Neural cell (in vitro differentiated cells): ENCODE measurements around the gene GALNT5. TPM values are rescaled to one million over a fixed set of nuclear protein-coding genes. Genes with fewer than 3 reads are reported as not detected.
"Not testable (repeated sequence)": the region's sequence is repeated elsewhere in the genome, so short reads cannot be mapped to it uniquely, and the experiment has no call there.

Experiments used
- H2AFZ ChIP-seq: fragments of 200-600, 300-800 bp; sonication (generic), shearing (Covaris generic); 2 replicates; pipeline ENCODE4 v1.6.0; 2014; ENCODE audit warnings: low read depth, mild to moderate bottlenecking, antibody characterized with exemption, low read length, moderate library complexity
- H3F3A ChIP-seq: fragments of 200-600 bp; shearing (Covaris generic); 2 replicates; pipeline ENCODE4 v1.6.1; 2016; ENCODE audit warnings: mild to moderate bottlenecking, moderate library complexity, mixed read lengths, antibody characterized with exemption, low read length; ENCODE audit not compliant: insufficient read depth, poor library complexity, severe bottlenecking
- H3K27ac ChIP-seq: fragments of 200-600, 300-800 bp; sonication (generic), shearing (Covaris generic); 2 replicates; pipeline ENCODE4 v1.5.1; 2014; ENCODE audit warnings: mild to moderate bottlenecking, low read length, moderate library complexity
- H3K27me3 ChIP-seq: fragments of 300-800, 200-600 bp; sonication (generic), shearing (Covaris generic); 2 replicates; pipeline ENCODE4 v1.6.0; 2014; ENCODE audit warnings: mild to moderate bottlenecking, low read depth, low read length, moderate library complexity; ENCODE audit not compliant: insufficient read depth
- H3K36me3 ChIP-seq: fragments of 300-800, 200-600 bp; sonication (generic), shearing (Covaris generic); 2 replicates; pipeline ENCODE4 v1.5.1; 2014; ENCODE audit warnings: mild to moderate bottlenecking, antibody characterized with exemption, low read length, moderate library complexity; ENCODE audit not compliant: insufficient read depth
- H3K4me2 ChIP-seq: fragments of 300-800, 200-600 bp; sonication (generic), shearing (Covaris generic); 2 replicates; pipeline ENCODE4 v1.6.0; 2014; ENCODE audit warnings: mild to moderate bottlenecking, low read length
- H3K4me3 ChIP-seq: fragments of 300-800, 200-600 bp; sonication (generic), shearing (Covaris generic); 2 replicates; pipeline ENCODE4 v1.5.1; 2014; ENCODE audit warnings: mild to moderate bottlenecking, low read length, moderate library complexity
- H3K79me2 ChIP-seq: fragments of 200-600 bp; shearing (Covaris generic); replicated peaks from 2 replicates; pipeline ENCODE4 v1.6.0; 2014; ENCODE audit warnings: mild to moderate bottlenecking, low read length, moderate library complexity; ENCODE audit not compliant: insufficient read depth
- H3K9ac ChIP-seq: fragments of 300-800, 200-600 bp; sonication (generic), shearing (Covaris generic); 2 replicates; pipeline ENCODE4 v1.6.1; 2016; ENCODE audit warnings: mild to moderate bottlenecking, low read length, mixed read lengths
- H3K9me2 ChIP-seq: fragments of 200-600 bp; shearing (Covaris generic); 2 replicates; pipeline ENCODE4 v1.6.1; 2016; ENCODE audit warnings: mild to moderate bottlenecking, low read length, mixed read lengths; ENCODE audit not compliant: insufficient read depth
- H3K9me3 ChIP-seq: fragments of 200-600, 300-800 bp; sonication (generic), shearing (Covaris generic); 2 replicates; pipeline ENCODE4 v1.6.1; 2016; ENCODE audit warnings: mild to moderate bottlenecking, mixed run types, low read length, moderate library complexity, mixed read lengths
- H4K20me1 ChIP-seq: fragments of 200-600 bp; shearing (Covaris generic); 2 replicates; pipeline ENCODE4 v1.6.1; 2016; ENCODE audit warnings: mild to moderate bottlenecking, mixed run types; ENCODE audit not compliant: insufficient read depth
- EP300 ChIP-seq: fragments of 450-650 bp; conservative IDR thresholded peaks from 2 replicates; pipeline ENCODE4 v1.6.1; 2014; ENCODE audit warnings: antibody characterized with exemption, mild to moderate bottlenecking, moderate library complexity; ENCODE audit not compliant: poor library complexity, severe bottlenecking
- EZH2 ChIP-seq: fragments of 200-600, 300-800 bp; shearing (Covaris generic), sonication (generic); IDR thresholded peaks from 2 replicates; pipeline ENCODE4 v1.6.1; 2014; ENCODE audit warnings: antibody characterized with exemption, low read length, borderline replicate concordance, mild to moderate bottlenecking; ENCODE audit not compliant: insufficient read depth, poor library complexity, severe bottlenecking
- MXI1 ChIP-seq: fragments of 450-650 bp; conservative IDR thresholded peaks from 2 replicates; pipeline ENCODE4 v1.6.1; 2014; ENCODE audit warnings: antibody characterized with exemption, mild to moderate bottlenecking; ENCODE audit not compliant: poor library complexity, severe bottlenecking
- POLR2AphosphoS5 ChIP-seq: IDR thresholded peaks from 2 replicates; pipeline ENCODE4 v1.6.1; 2012
- RAD21 ChIP-seq: fragments of 450-650 bp; conservative IDR thresholded peaks from 2 replicates; pipeline ENCODE4 v1.6.1; 2014; ENCODE audit warnings: antibody characterized with exemption, mild to moderate bottlenecking, moderate library complexity
- SMC3 ChIP-seq: fragments of 450-650 bp; conservative IDR thresholded peaks from 2 replicates; pipeline ENCODE4 v1.6.1; 2014; ENCODE audit warnings: antibody characterized with exemption, mild to moderate bottlenecking, moderate library complexity; ENCODE audit not compliant: poor library complexity
- TAF1 ChIP-seq: IDR thresholded peaks from 2 replicates; pipeline ENCODE4 v1.6.1; 2012; ENCODE audit warnings: low read depth
- polyA plus RNA-seq: library from polyadenylated mRNA; depleted of rRNA; stranded (reverse); fragments of >200 nt; gene quantifications from 2 replicates; pipeline ENCODE4 v1.2.3, GENCODE V29; 2014
- TF ChIP-seq, protein P1 (sequence below): IDR thresholded peaks from 2 replicates; pipeline ENCODE4 v1.6.1; 2012; ENCODE audit warnings: borderline replicate concordance
- TF ChIP-seq, protein P2 (sequence below): fragments of 450-650 bp; IDR thresholded peaks from 2 replicates; pipeline ENCODE4 v1.5.1; 2014; ENCODE audit warnings: antibody characterized with exemption, mild to moderate bottlenecking, moderate library complexity; ENCODE audit not compliant: poor library complexity, severe bottlenecking

The GALNT5 gene
- polyA plus RNA-seq, 1 donor from 2014 or later: not detected

DNA sequence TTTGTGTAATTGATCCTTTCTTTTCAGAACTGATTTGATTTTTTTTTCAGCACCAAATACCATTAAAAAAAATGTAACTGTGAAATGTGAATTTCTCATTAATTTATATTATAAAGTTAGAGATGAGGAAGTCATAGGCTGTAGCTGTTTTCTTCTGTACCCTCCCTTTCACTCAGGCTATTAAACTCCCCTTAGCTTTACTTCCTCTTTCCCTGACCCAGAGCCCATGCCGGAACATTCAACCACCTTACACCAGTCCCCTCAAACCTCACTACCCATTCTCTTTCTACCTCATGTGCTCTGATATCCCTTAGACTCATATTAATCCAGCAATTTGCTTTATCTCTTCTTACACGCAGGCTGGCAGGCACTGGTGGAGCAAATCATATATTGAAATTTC, 12.4 kb downstream of the GALNT5 start:
- no peaks in the 10 kb centered on the region for H3K36me3 ChIP-seq
- no peak overlapping the region for H3K9ac ChIP-seq
- no peaks in the 10 kb centered on the region for H3K9me3 ChIP-seq
- no peak overlapping the region for H2AFZ ChIP-seq
- no peaks in the 10 kb centered on the region for H3F3A ChIP-seq
- no peaks in the 10 kb centered on the region for H3K9me2 ChIP-seq
- no peaks in the 10 kb centered on the region for H3K79me2 ChIP-seq
- H4K20me1 ChIP-seq: no peaks in the 10 kb centered on the region
- H3K4me2 ChIP-seq: no peak overlapping the region
- H3K4me3 ChIP-seq: no peak overlapping the region
- H3K27me3 ChIP-seq: no peaks in the 10 kb centered on the region
- TF ChIP-seq, protein P1, sequence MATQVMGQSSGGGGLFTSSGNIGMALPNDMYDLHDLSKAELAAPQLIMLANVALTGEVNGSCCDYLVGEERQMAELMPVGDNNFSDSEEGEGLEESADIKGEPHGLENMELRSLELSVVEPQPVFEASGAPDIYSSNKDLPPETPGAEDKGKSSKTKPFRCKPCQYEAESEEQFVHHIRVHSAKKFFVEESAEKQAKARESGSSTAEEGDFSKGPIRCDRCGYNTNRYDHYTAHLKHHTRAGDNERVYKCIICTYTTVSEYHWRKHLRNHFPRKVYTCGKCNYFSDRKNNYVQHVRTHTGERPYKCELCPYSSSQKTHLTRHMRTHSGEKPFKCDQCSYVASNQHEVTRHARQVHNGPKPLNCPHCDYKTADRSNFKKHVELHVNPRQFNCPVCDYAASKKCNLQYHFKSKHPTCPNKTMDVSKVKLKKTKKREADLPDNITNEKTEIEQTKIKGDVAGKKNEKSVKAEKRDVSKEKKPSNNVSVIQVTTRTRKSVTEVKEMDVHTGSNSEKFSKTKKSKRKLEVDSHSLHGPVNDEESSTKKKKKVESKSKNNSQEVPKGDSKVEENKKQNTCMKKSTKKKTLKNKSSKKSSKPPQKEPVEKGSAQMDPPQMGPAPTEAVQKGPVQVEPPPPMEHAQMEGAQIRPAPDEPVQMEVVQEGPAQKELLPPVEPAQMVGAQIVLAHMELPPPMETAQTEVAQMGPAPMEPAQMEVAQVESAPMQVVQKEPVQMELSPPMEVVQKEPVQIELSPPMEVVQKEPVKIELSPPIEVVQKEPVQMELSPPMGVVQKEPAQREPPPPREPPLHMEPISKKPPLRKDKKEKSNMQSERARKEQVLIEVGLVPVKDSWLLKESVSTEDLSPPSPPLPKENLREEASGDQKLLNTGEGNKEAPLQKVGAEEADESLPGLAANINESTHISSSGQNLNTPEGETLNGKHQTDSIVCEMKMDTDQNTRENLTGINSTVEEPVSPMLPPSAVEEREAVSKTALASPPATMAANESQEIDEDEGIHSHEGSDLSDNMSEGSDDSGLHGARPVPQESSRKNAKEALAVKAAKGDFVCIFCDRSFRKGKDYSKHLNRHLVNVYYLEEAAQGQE: no peak
- no peak for TF ChIP-seq MXI1
- TF ChIP-seq RAD21: no peak
- TF ChIP-seq EP300: no peak
- no peak for TF ChIP-seq SMC3
- no peak for TF ChIP-seq TAF1
- TF ChIP-seq EZH2: no peak
- no peak for TF ChIP-seq POLR2AphosphoS5
- TF ChIP-seq, protein P2, sequence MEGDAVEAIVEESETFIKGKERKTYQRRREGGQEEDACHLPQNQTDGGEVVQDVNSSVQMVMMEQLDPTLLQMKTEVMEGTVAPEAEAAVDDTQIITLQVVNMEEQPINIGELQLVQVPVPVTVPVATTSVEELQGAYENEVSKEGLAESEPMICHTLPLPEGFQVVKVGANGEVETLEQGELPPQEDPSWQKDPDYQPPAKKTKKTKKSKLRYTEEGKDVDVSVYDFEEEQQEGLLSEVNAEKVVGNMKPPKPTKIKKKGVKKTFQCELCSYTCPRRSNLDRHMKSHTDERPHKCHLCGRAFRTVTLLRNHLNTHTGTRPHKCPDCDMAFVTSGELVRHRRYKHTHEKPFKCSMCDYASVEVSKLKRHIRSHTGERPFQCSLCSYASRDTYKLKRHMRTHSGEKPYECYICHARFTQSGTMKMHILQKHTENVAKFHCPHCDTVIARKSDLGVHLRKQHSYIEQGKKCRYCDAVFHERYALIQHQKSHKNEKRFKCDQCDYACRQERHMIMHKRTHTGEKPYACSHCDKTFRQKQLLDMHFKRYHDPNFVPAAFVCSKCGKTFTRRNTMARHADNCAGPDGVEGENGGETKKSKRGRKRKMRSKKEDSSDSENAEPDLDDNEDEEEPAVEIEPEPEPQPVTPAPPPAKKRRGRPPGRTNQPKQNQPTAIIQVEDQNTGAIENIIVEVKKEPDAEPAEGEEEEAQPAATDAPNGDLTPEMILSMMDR: no peak
- no peak overlapping the region for H3K27ac ChIP-seq

DNA sequence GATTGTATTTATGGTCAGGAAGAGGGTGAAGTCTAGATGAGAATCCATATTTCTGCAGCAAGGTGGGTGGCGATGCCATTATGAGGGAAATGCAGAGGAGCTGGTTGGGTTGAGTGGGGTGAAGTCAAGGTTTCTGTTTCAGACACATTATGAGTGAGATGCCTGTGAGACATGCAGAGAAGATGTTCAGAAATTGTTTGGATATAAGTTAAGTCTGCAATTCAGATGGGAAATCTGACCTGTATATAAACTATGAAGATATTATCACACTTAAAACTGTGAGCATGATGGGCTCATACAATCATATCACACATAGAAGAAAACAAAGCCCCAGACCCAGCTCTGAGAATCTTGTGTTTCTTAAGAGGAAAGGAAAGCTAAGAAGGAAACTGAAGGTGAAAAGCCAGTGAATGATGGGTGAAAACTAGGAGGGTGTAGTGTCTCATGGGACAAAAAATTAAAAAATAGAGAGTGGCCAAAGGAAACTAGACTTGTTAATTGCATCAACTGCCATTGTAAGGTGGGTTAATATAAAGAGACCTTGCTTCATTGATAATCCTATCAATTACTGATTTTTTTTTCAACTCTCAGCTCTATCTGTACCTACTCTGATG, 14.2 kb downstream of the GALNT5 start:
- H2AFZ ChIP-seq: no peak overlapping the region
- H3K27ac ChIP-seq: no peak overlapping the region
- H3K9me3 ChIP-seq: no peaks in the 10 kb centered on the region
- no peaks in the 10 kb centered on the region for H4K20me1 ChIP-seq
- TF ChIP-seq RAD21 (no peak), EP300 (no peak), SMC3 (no peak), EZH2 (no peak), MXI1 (no peak), POLR2AphosphoS5 (no peak), TAF1 (no peak)
- TF ChIP-seq, protein P2: no peak
- TF ChIP-seq, protein P1: no peak
- H3K27me3 ChIP-seq: no peaks in the 10 kb centered on the region
- no peaks in the 10 kb centered on the region for H3F3A ChIP-seq
- H3K9me2 ChIP-seq: no peaks in the 10 kb centered on the region
- no peak overlapping the region for H3K4me2 ChIP-seq
- H3K4me3 ChIP-seq: no peak overlapping the region
- H3K36me3 ChIP-seq: no peaks in the 10 kb centered on the region
- H3K9ac ChIP-seq: no peak overlapping the region
- H3K79me2 ChIP-seq: no peaks in the 10 kb centered on the region

DNA sequence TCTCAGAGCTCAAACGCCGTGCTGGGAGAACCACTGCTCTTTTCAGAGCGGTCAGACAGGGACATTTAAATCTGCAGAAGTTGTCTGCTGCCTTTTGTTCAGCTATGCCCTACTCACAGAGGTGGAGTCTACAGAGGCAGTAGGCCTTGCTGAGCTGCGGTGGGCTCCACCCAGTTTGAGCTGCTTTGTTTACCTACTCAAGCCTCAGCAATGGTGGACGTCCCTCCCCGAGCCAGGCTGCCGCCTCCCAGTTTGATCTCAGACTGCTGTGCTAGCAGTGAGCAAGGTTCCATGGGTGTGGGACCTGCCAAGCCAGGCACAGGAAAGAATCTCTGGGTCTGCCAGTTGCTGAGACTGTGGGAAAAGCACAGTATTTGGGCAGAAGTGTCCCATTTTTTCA, 21.8 kb downstream of the GALNT5 start:
- not testable (repeated sequence) for H3F3A ChIP-seq, H2AFZ ChIP-seq, H3K79me2 ChIP-seq, H3K27me3 ChIP-seq, H3K4me2 ChIP-seq, H3K9me2 ChIP-seq, H4K20me1 ChIP-seq, H3K9me3 ChIP-seq, H3K9ac ChIP-seq, H3K4me3 ChIP-seq, H3K27ac ChIP-seq, H3K36me3 ChIP-seq
